ENCODE measurements around the gene AJAP1.

The AJAP1 gene

GRCh38 chr1:4724695-4725250, 70.4 kb downstream of the AJAP1 start:
- Histone ChIP-seq H3K36me3 (replicated peaks) (no peaks in the 10 kb centered on the region), H3K4me1 (no peaks in the 10 kb centered on the region), H3K27me3 (ENCODE audit: low read depth) (no peaks in the 10 kb centered on the region), H3K4me3 (no peak overlapping the region), H3K9me3 (no peaks in the 10 kb centered on the region; the same call in 1 of the 2 replicates)
- no peak for DNase-seq (ENCODE audit: low spot score in 2 of 2)
- in situ Hi-C loops (cut with MboI; ENCODE audit: low sequenced_read_pairs): no loop called here

GRCh38 chr1:4725416-4725815, 71.0 kb downstream of the AJAP1 start:
- DNase-seq (ENCODE audit: low spot score in 2 of 2): no peak
- H3K4me1 ChIP-seq: no peaks in the 10 kb centered on the region
- no peaks in the 10 kb centered on the region for H3K36me3 ChIP-seq (replicated peaks)
- no peaks in the 10 kb centered on the region; the same call in 1 of the 2 replicates for H3K9me3 ChIP-seq
- in situ Hi-C loops (cut with MboI; ENCODE audit: low sequenced_read_pairs): no loop called here
- no peak overlapping the region for H3K4me3 ChIP-seq
- no peaks in the 10 kb centered on the region for H3K27me3 ChIP-seq (ENCODE audit: low read depth)

GRCh38 chr1:4726620-4727341, 72.4 kb downstream of the AJAP1 start:
- H3K27me3 ChIP-seq (ENCODE audit: low read depth): no peaks in the 10 kb centered on the region

GRCh38 chr1:4728319-4729089, 74.1 kb downstream of the AJAP1 start:
- no peaks in the 10 kb centered on the region for H3K4me1 ChIP-seq
- H3K27me3 ChIP-seq (ENCODE audit: low read depth): no peaks in the 10 kb centered on the region
- in situ Hi-C loops (cut with MboI; ENCODE audit: low sequenced_read_pairs): no loop called here
- no peaks in the 10 kb centered on the region for H3K36me3 ChIP-seq (replicated peaks)
- no peak overlapping the region for H3K4me3 ChIP-seq
- DNase-seq (ENCODE audit: low spot score in 2 of 2): no peak
- no peaks in the 10 kb centered on the region; the same call in 1 of the 2 replicates for H3K9me3 ChIP-seq

More at GRCh38 chr1:4726620-4727341, 72.4 kb downstream of the AJAP1 start:
- Histone ChIP-seq H3K4me3 (no peak overlapping the region), H3K4me1 (no peaks in the 10 kb centered on the region), H3K9me3 (no peaks in the 10 kb centered on the region; the same call in 1 of the 2 replicates), H3K36me3 (replicated peaks) (no peaks in the 10 kb centered on the region)
- no peak for DNase-seq (ENCODE audit: low spot score in 2 of 2)
- in situ Hi-C loops (cut with MboI; ENCODE audit: low sequenced_read_pairs): no loop called here

- Histone ChIP-seq H3K4me1 (no peaks in the 10 kb centered on the region), H3K36me3 (replicated peaks) (no peaks in the 10 kb centered on the region), H3K9me3 (no peaks in the 10 kb centered on the region; the same call in 1 of the 2 replicates), H3K4me3 (no peak overlapping the region), H3K27me3 (ENCODE audit: low read depth) (no peaks in the 10 kb centered on the region)
- in situ Hi-C loops (cut with MboI; ENCODE audit: low sequenced_read_pairs): no loop called here
- no peak for DNase-seq (ENCODE audit: low spot score in 2 of 2)
These were observed 74.7 kb downstream of the AJAP1 start for GRCh38 chr1:4729090-4729471.

- in situ Hi-C loops (cut with MboI; ENCODE audit: low sequenced_read_pairs): no loop called here
These were observed 75.7 kb downstream of the AJAP1 start for GRCh38 chr1:4730078-4730477.

GRCh38 chr1:4733446-4734177, 79.2 kb downstream of the AJAP1 start:
- H3K36me3 ChIP-seq (replicated peaks): no peaks in the 10 kb centered on the region
- in situ Hi-C loops (cut with MboI; ENCODE audit: low sequenced_read_pairs): no loop called here
- H3K4me3 ChIP-seq: no peak overlapping the region
- DNase-seq (ENCODE audit: low spot score in 2 of 2): no peak
- H3K9me3 ChIP-seq: no peaks in the 10 kb centered on the region
- H3K4me1 ChIP-seq: no peaks in the 10 kb centered on the region
- H3K27me3 ChIP-seq (ENCODE audit: low read depth): no peaks in the 10 kb centered on the region

More at GRCh38 chr1:4730078-4730477, 75.7 kb downstream of the AJAP1 start:
- H3K9me3 ChIP-seq: no peaks in the 10 kb centered on the region; the same call in 1 of the 2 replicates
- no peak for DNase-seq (ENCODE audit: low spot score in 2 of 2)
- H3K27me3 ChIP-seq (ENCODE audit: low read depth): no peaks in the 10 kb centered on the region
- H3K36me3 ChIP-seq (replicated peaks): no peaks in the 10 kb centered on the region
- no peaks in the 10 kb centered on the region for H3K4me1 ChIP-seq
- H3K4me3 ChIP-seq: no peak overlapping the region

- in situ Hi-C loops (cut with MboI; ENCODE audit: low sequenced_read_pairs): no loop called here
- DNase-seq (ENCODE audit: low spot score in 2 of 2): no peak
- Histone ChIP-seq H3K27me3 (ENCODE audit: low read depth) (no peaks in the 10 kb centered on the region), H3K4me3 (no peak overlapping the region), H3K4me1 (no peaks in the 10 kb centered on the region), H3K9me3 (no peaks in the 10 kb centered on the region), H3K36me3 (replicated peaks) (no peaks in the 10 kb centered on the region)
These were observed 79.8 kb downstream of the AJAP1 start for GRCh38 chr1:4734219-4734618.

GRCh38 chr1:4734791-4735190, 80.4 kb downstream of the AJAP1 start:
- Histone ChIP-seq H3K4me1 (no peaks in the 10 kb centered on the region), H3K36me3 (replicated peaks) (no peaks in the 10 kb centered on the region), H3K4me3 (no peak overlapping the region), H3K9me3 (no peaks in the 10 kb centered on the region), H3K27me3 (ENCODE audit: low read depth) (no peaks in the 10 kb centered on the region)
- in situ Hi-C loops (cut with MboI; ENCODE audit: low sequenced_read_pairs): no loop called here
- no peak for DNase-seq (ENCODE audit: low spot score in 2 of 2)

GRCh38 chr1:4736254-4736653, 81.8 kb downstream of the AJAP1 start:
- Histone ChIP-seq H3K4me3 (no peak overlapping the region), H3K36me3 (replicated peaks) (no peaks in the 10 kb centered on the region), H3K4me1 (no peaks in the 10 kb centered on the region), H3K27me3 (ENCODE audit: low read depth) (no peaks in the 10 kb centered on the region), H3K9me3 (no peaks in the 10 kb centered on the region)
- in situ Hi-C loops (cut with MboI; ENCODE audit: low sequenced_read_pairs): no loop called here
- DNase-seq (ENCODE audit: low spot score in 2 of 2): no peak

GRCh38 chr1:4741876-4742423, 87.5 kb downstream of the AJAP1 start:
- Histone ChIP-seq H3K4me3 (no peak overlapping the region), H3K4me1 (no peaks in the 10 kb centered on the region), H3K27me3 (ENCODE audit: low read depth) (no peaks in the 10 kb centered on the region), H3K9me3 (no peaks in the 10 kb centered on the region), H3K36me3 (replicated peaks) (no peaks in the 10 kb centered on the region)
- DNase-seq (ENCODE audit: low spot score in 2 of 2): no peak
- in situ Hi-C loops (cut with MboI; ENCODE audit: low sequenced_read_pairs): no loop called here

- H3K4me3 ChIP-seq: no peak overlapping the region
- in situ Hi-C loops (cut with MboI; ENCODE audit: low sequenced_read_pairs): no loop called here
- DNase-seq (ENCODE audit: low spot score in 2 of 2): no peak
- no peaks in the 10 kb centered on the region for H3K36me3 ChIP-seq (replicated peaks)
- H3K9me3 ChIP-seq: no peaks in the 10 kb centered on the region
- H3K4me1 ChIP-seq: no peaks in the 10 kb centered on the region
- H3K27me3 ChIP-seq (ENCODE audit: low read depth): no peaks in the 10 kb centered on the region
These were observed 89.8 kb downstream of the AJAP1 start for GRCh38 chr1:4743978-4744750.

- no peaks in the 10 kb centered on the region for H3K27me3 ChIP-seq (ENCODE audit: low read depth)
- H3K9me3 ChIP-seq: no peaks in the 10 kb centered on the region
- no peak overlapping the region for H3K4me3 ChIP-seq
- no peaks in the 10 kb centered on the region for H3K4me1 ChIP-seq
- DNase-seq (ENCODE audit: low spot score in 2 of 2): no peak
- H3K36me3 ChIP-seq (replicated peaks): no peaks in the 10 kb centered on the region
- in situ Hi-C loops (cut with MboI; ENCODE audit: low sequenced_read_pairs): no loop called here
These were observed 91.2 kb downstream of the AJAP1 start for GRCh38 chr1:4745560-4745959.
